Nephron (organoid): ENCODE data around the gene RIMS4.

Experiments
- H3K27ac Mint-ChIP-seq, 3 experiments: 2 replicates each; pipeline ENCODE4 v1.8.0; 2020; ENCODE audit warnings: mixed read lengths in 3 of 3, mild to moderate bottlenecking in 2 of 3, moderate library complexity in 1 of 3
- H3K27me3 Mint-ChIP-seq: 2 replicates; pipeline ENCODE4 v1.8.0; 2021; ENCODE audit warnings: low read depth, mild to moderate bottlenecking, moderate library complexity, mixed read lengths
- H3K36me3 Mint-ChIP-seq: 2 replicates; pipeline ENCODE4 v1.8.0; 2020; ENCODE audit warnings: low read depth, mixed read lengths
- H3K4me1 Mint-ChIP-seq: 2 replicates; pipeline ENCODE4 v1.8.0; 2020; ENCODE audit warnings: mixed read lengths
- H3K4me3 Mint-ChIP-seq, 3 experiments: 2 replicates each; pipeline ENCODE4 v1.8.0; 2020; ENCODE audit warnings: mild to moderate bottlenecking in 3 of 3, mixed read lengths in 3 of 3, moderate library complexity in 2 of 3
- H3K9me3 Mint-ChIP-seq: 2 replicates; pipeline ENCODE4 v1.8.0; 2020; ENCODE audit warnings: mixed read lengths
- CTCF ChIP-seq, 3 experiments: fragments of 200-600 bp; sonication (generic); IDR thresholded peaks; one replicate each; pipeline ENCODE4 v1.5.0; 2021; ENCODE audit warnings: antibody characterized with exemption in 3 of 3; ENCODE audit not compliant: unreplicated experiment in 3 of 3

Gene RIMS4

GRCh38 chr20:44727039-44727438 is 83.3 kb downstream of the RIMS4 start:
- Mint-ChIP-seq H3K27ac (no peak overlapping the region), H3K36me3 (no peaks in the 10 kb centered on the region), H3K27me3 (no peaks in the 10 kb centered on the region), H3K4me1 (peaks cover 6% of the 10 kb centered on the region), H3K4me3 (no peak overlapping the region), H3K9me3 (no peaks in the 10 kb centered on the region)
- TF ChIP-seq CTCF (IDR thresholded peaks at IDR 0.05; ENCODE audit: unreplicated experiment in 3 of 3) = no peak

DNA sequence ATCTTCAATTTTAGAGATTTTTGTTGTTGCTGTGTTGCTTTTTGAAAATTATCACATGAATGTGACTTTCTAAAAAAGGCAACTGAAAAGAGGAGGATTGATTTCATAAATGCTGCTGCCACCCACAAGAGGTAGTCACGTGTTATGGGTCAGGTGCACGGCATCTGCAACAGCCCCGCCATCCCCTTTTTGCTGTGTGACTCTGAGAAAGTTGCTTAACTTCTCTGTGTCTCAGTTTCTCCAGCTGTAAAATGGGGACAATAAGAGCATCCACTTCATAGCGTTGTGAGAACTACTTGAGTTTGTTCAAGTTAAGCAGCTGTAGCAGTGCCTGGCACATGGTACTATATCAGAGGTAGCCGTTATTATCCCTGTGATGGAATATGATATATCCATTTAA is 84.5 kb downstream of the RIMS4 start:
- Mint-ChIP-seq H3K27me3 (no peaks in the 10 kb centered on the region), H3K4me1 (peaks cover 6% of the 10 kb centered on the region), H3K36me3 (no peaks in the 10 kb centered on the region), H3K27ac (no peak overlapping the region), H3K9me3 (no peaks in the 10 kb centered on the region), H3K4me3 (no peak overlapping the region)
- TF ChIP-seq CTCF (IDR thresholded peaks at IDR 0.05; ENCODE audit: unreplicated experiment in 3 of 3) = no peak

DNA sequence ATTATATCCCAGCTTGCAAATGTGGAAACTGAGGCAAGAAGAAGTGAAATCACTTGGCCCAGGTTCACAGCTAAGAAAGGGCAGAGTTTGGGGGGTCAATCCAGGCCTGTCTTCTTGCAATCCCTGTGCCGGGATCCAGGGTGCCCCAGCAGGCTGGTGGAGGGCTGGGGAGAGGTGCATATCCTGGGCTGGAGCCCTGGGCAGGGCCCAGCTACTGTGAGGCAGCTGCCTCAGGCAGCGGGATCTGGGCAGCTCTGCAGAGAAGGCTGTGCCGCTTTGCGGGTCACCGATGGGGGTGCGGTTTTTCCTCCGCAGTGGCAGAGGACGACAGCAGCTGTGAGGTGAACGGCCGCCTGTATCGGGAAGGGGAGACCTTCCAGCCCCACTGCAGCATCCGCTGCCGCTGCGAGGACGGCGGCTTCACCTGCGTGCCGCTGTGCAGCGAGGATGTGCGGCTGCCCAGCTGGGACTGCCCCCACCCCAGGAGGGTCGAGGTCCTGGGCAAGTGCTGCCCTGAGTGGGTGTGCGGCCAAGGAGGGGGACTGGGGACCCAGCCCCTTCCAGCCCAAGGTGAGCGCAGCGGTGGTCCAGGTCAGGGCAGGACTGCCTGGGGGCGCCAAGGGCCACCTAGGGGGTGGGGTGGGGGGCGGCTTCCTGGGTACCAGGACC is 85.8 kb downstream of the RIMS4 start:
- H3K36me3 Mint-ChIP-seq = no peaks in the 10 kb centered on the region
- H3K27ac Mint-ChIP-seq = no peak overlapping the region
- no peaks in the 10 kb centered on the region for H3K9me3 Mint-ChIP-seq
- peaks cover 6% of the 10 kb centered on the region for H3K4me1 Mint-ChIP-seq
- no peak for TF ChIP-seq CTCF (IDR thresholded peaks at IDR 0.05; ENCODE audit: unreplicated experiment in 3 of 3)
- no peak overlapping the region for H3K4me3 Mint-ChIP-seq
- H3K27me3 Mint-ChIP-seq = no peaks in the 10 kb centered on the region

- Mint-ChIP-seq H3K27ac (no peak overlapping the region), H3K36me3 (no peaks in the 10 kb centered on the region), H3K27me3 (no peaks in the 10 kb centered on the region), H3K4me3 (no peak overlapping the region), H3K9me3 (no peaks in the 10 kb centered on the region), H3K4me1 (peaks cover 4% of the 10 kb centered on the region)
- TF ChIP-seq CTCF (IDR thresholded peaks at IDR 0.05; ENCODE audit: unreplicated experiment in 3 of 3) = no peak
Observed at GRCh38 chr20:44723798-44724362, 86.5 kb downstream of the RIMS4 start.

DNA sequence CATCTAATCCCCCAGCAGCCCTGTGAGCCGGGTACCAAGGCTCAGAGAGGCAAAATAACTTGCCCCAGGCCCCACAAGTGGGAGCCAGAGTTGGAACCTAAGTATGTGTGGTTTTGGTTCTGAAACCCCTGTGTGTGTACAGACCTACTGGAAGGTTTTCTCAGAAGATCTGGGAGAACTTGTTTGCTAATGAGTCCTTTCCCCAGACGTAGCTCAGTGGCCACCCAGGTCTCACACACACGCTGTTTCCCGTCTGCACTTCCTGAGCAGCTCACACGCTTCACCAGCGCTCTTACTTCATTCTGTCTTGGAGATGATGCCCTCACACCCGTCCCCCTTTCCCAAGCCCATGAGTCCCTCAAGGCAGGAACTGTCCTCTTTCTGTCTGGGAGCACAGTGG is 87.0 kb downstream of the RIMS4 start:
- no peak overlapping the region for H3K27ac Mint-ChIP-seq
- H3K27me3 Mint-ChIP-seq = no peaks in the 10 kb centered on the region
- H3K4me1 Mint-ChIP-seq = no peaks in the 10 kb centered on the region
- TF ChIP-seq CTCF (IDR thresholded peaks at IDR 0.05; ENCODE audit: unreplicated experiment in 3 of 3) = no peak
- H3K9me3 Mint-ChIP-seq = no peaks in the 10 kb centered on the region
- H3K4me3 Mint-ChIP-seq = no peak overlapping the region
- H3K36me3 Mint-ChIP-seq = no peaks in the 10 kb centered on the region

- H3K27ac Mint-ChIP-seq = no peak overlapping the region
- no peaks in the 10 kb centered on the region for H3K36me3 Mint-ChIP-seq
- H3K9me3 Mint-ChIP-seq = no peaks in the 10 kb centered on the region
- H3K4me1 Mint-ChIP-seq = no peaks in the 10 kb centered on the region
- no peak for TF ChIP-seq CTCF (IDR thresholded peaks at IDR 0.05; ENCODE audit: unreplicated experiment in 3 of 3)
- no peaks in the 10 kb centered on the region for H3K27me3 Mint-ChIP-seq
- no peak overlapping the region for H3K4me3 Mint-ChIP-seq
Observed at GRCh38 chr20:44722990-44723389, 87.4 kb downstream of the RIMS4 start.
